PFSK-1 (cell line): Measurements from ENCODE around the gene SEMA4D.

ENCODE experiments used
- FOXP2 ChIP-seq: optimal IDR thresholded peaks from 2 replicates; pipeline ENCODE3; 2011; ENCODE audit warnings: borderline replicate concordance, control low read depth, inconsistent platforms; ENCODE audit not compliant: insufficient read depth; ENCODE audit errors: extremely low read length, extremely low read depth
- POLR2AphosphoS5 ChIP-seq: IDR thresholded peaks from 2 replicates; pipeline ENCODE4 v1.6.1; 2012; ENCODE audit warnings: low read depth, mild to moderate bottlenecking, control low read depth, low read length, moderate library complexity
- REST ChIP-seq, 2 experiments: IDR thresholded peaks; 2 replicates each; pipeline versions ENCODE4 v1.6.1 to v1.8.0; 2011 to 2012; ENCODE audit warnings: low read depth in 2 of 2, low read length in 2 of 2, control low read depth in 1 of 2, inconsistent platforms in 1 of 2, mild to moderate bottlenecking in 1 of 2, moderate library complexity in 1 of 2; ENCODE audit not compliant: insufficient read depth in 1 of 2
- SIN3A ChIP-seq: IDR thresholded peaks from 2 replicates; pipeline ENCODE4 v1.6.1; 2012; ENCODE audit warnings: mild to moderate bottlenecking, low read length, moderate library complexity, borderline replicate concordance; ENCODE audit not compliant: insufficient read depth
- TAF1 ChIP-seq: IDR thresholded peaks from 2 replicates; pipeline ENCODE4 v1.6.1; 2012; ENCODE audit warnings: low read length, control low read depth, borderline replicate concordance; ENCODE audit not compliant: insufficient read depth

The SEMA4D gene

GRCh38 chr9:89484475-89485404 is 13.2 kb downstream of the SEMA4D start:
- no peak for TF ChIP-seq POLR2AphosphoS5
- TF ChIP-seq REST (IDR thresholded peaks at IDR 0.05; ENCODE audit: insufficient read depth in 1 of 2, low read depth in 2 of 2, low read length in 2 of 2): no peak
- TF ChIP-seq TAF1: no peak
- no peak for TF ChIP-seq FOXP2
- TF ChIP-seq SIN3A: no peak

DNA sequence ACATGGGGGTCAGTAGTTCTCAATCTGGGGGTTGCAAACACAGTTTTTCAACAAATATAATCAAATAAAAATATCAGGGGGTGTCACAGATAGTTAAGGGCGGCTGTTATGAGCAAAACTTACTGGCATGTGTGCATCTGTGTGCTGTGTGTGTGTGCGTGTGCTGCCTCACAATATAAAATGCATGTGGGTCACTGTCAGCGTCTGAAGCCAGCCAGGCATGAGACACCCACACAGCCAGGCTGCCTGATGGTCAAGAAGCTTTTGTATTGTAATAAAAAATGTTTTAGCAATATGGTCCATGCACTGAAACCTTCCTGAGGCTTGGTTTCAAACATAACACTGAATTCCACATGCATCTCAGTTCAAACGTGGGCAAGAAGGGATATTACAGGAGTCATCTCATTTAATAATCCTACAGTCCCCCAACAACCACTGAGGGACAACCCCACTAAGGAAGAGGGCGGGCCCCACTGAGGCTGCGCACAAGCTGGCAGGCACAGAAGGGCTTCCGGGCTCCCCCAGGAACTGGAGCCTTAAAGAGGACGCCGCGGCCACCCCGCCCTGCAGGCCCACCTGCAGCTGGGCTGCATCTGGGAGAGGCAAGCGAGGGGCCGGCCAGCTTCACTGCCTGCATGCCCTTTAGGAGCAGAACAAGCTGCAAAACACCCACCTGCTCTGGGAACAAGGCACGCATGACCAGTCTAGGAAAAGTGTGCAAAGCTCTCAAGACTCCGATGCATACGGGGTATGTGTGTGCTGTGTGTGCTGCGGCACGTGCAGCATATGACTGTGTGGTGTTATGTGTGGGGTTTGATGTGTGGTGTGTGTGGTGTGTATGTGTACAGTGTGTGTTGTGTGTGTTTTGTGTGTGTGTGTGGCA is 14.1 kb downstream of the SEMA4D start:
- TF ChIP-seq TAF1 (no peak), SIN3A (no peak), REST (IDR thresholded peaks at IDR 0.05; ENCODE audit: insufficient read depth in 1 of 2, low read depth in 2 of 2, low read length in 2 of 2) (no peak), POLR2AphosphoS5 (no peak), FOXP2 (no peak)

DNA sequence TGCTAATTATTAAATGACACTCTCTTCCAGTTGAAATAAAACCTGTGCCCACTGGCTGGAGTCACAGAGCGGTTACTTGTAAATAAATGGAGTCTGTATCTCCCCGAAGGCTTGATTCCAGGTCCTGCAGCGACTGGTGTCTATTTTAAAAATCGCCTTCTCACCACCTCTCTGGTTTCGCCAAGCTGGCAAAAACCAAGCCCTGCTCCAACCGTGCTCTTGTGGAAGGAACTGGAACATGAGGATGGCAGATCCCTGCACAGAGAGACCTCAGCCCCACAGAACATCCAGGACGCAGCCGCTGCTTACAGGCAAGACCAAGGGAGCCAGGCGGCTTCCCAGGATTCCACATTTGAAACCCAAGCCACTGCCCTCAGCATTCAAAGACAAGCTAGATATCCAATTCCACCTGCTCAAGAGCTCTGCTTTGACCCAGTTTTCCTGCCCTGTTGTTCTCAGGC is 15.0 kb downstream of the SEMA4D start:
- TF ChIP-seq REST (IDR thresholded peaks at IDR 0.05; ENCODE audit: insufficient read depth in 1 of 2, low read depth in 2 of 2, low read length in 2 of 2) (no peak), POLR2AphosphoS5 (no peak), FOXP2 (no peak), TAF1 (no peak)

GRCh38 chr9:89482056-89482851 is 15.7 kb downstream of the SEMA4D start:
- TF ChIP-seq POLR2AphosphoS5 (no peak), REST (IDR thresholded peaks at IDR 0.05; ENCODE audit: insufficient read depth in 1 of 2, low read depth in 2 of 2, low read length in 2 of 2) (no peak), FOXP2 (no peak), SIN3A (no peak), TAF1 (no peak)
